Ramos (cell line): Measurements from ENCODE around the gene C19orf67.

ENCODE experiments used
- in situ Hi-C: fragments of 300-500 bp; cut with MboI; formaldehyde crosslinking; loops from one replicate; pipeline ENCODE4 v1.14.3; 2022; ENCODE audit warnings: low sequenced_read_pairs; ENCODE audit not compliant: unreplicated experiment

The C19orf67 gene

GRCh38 chr19:14111486-14111885, 25.9 kb upstream of the C19orf67 start:
- in situ Hi-C loops: no loop called here

DNA sequence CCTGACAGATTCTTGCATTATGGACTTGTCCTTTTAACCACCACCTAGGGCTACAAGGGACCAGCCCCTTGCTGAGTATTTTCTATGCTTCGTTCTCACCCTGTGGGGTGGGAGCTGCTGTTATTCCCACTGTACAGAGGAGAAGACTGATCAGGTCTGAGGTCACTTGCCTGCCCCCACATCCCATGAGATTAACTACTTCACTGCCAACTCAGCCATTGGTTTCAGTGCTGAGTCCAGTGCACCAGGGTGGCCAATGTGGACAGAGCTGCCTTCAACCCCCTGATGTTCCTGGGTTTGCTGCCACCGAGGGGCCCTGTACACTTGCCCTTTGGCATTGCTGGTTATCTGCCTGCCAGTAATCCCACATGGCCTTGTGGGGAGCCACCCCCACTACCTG, 25.1 kb upstream of the C19orf67 start:
- in situ Hi-C loops: no loop called here

- in situ Hi-C loops: no loop called here
Observed at GRCh38 chr19:14107581-14108461, 22.2 kb upstream of the C19orf67 start.

DNA sequence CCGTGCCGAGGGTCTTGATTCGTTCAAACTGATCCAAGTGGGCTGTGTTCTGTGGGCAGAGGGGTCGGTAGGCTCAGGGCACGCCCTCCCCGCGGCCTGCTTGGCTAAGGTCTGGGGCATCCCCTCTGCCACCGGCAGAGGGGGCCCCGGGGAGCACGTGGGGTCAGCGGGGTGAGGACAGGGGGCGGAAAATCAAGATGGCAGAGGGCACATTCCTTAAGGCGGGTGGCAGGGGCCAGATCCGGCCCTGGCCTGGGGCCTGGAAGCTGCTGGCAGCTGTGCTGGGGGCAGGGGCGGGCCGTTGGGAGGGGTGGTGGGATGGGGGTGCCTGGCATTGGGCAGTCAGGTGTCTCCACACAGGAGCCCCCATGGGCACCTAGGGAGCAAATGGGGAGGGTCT, 21.3 kb upstream of the C19orf67 start:
- in situ Hi-C loops: no loop called here

DNA sequence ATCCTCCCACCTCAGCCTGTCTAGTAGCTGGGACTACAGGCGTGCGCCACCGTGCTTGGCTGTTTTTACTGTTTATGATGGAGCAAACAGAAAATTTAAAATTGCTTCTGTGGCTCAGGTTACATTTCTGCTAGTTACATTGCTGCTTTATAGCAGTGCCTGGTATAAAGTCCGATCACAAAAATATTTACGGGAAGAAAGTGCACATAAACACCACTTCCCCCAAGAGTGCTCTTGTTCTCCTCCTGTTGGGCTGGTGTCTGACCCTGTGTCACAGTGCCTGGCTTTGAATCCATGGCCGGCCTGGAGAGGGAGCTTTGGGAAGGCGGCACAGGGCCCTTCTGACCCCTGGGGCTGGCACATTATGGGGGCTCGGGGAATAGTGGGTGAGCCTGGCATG, 20.1 kb upstream of the C19orf67 start:
- in situ Hi-C loops: no loop called here

GRCh38 chr19:14103310-14103709, 17.7 kb upstream of the C19orf67 start:
- in situ Hi-C loops: no loop called here

DNA sequence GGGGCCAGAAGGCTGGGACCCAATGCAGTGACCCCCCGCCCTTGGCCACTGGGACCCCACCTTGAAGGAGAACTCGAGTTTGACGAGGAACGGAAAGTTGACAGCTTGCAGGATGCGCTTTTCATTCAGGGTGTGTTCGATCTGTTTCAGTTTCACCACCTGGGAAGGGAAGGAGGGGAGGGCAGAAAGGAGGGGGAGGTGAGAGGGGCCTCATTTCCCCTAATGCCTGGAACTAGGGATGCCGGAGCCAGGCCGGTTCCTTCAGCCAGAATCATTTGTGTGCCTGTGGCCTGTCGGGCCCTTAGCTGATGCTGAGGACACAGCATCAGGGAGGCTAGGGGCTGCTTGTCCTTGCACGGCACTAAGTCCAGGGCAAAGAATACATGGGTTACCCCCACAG, 17.2 kb upstream of the C19orf67 start:
- in situ Hi-C loops: no loop called here

DNA sequence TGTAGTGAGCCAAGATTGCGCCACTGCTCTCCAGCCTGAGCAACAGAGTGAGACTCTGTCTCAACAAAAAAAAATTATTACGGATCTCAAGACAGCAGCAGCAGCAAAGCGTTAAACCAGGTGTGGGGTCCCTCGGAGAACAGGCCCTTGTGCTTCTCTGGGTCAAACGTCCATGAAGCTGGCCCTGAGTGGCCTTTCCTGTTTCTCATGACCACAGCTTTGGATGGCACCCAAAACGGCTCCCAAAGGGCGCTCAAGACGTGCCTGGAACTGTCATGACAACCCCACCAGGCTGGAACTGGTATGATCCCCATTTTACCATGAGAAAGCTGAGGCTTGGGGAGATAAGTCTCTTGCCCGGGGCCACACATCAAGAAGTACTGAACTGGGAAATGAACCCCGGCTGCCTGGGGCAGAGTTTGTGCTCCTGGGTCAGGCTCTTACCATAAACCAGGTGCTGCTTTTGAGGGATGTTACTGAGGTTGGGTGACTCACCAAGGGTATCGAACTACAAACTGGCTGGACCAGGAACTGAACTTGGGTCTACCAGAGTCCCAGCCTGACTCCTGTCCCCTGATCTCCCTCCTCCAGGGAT, 16.6 kb upstream of the C19orf67 start:
- in situ Hi-C loops: no loop called here

- in situ Hi-C loops: no loop called here
Observed at GRCh38 chr19:14101003-14101545, 15.5 kb upstream of the C19orf67 start.

- in situ Hi-C loops: no loop called here
Observed at GRCh38 chr19:14097532-14098151, 12.1 kb upstream of the C19orf67 start.

DNA sequence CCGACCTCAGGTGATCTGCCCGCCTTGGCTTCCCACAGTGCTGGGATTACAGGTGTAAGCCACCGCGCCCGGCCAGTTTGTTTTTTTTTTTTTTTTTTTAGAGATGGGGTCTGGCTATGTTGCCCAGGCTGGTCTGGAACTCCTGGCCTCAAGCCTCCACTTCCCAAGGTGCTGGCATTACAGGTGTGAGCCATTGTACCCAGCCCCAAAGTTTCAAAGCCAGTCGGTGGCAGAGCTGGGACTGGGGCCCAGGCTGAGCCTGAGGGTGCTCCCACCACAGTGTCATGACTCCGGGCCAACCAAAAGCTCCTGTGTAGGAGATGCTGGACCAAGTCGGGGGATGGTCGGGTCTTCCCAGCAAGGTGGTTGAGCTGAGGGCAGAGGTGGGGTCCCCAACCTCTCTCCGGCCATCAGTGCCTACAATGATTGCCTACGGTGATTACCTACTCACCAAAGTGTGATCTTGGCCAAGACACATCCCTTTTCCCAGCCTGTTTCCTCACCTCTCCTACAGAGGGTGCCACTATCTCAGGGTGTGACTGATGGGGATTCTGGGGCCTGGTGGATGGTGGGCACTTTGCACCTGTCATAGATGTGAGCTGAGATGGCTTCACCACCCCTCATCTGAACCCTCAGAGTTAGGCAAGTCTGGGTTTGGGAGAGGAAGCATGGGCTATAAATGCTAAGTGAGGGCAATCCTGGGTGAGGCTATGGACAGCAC, 10.8 kb upstream of the C19orf67 start:
- in situ Hi-C loops: no loop called here

DNA sequence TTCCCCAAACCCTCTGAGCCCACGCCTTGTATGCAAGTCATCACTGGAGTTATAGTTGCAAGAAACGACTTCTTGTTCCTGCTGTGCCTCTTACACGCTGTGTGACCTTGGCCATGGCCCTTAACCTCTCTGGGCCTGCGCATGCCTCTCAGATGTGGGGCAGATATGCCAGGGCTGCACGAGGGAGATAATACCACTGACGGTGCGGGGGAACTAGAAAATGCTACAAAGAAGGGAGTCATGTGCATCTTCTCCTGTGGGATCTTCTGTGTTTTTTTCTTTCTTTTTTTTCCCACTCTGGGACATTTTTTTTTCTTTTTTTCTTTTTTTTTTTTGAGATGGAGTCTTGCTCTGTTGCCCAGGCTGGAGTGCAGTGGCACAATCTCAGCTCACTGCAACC, 9.3 kb upstream of the C19orf67 start:
- in situ Hi-C loops: no loop called here

GRCh38 chr19:14093117-14093823, 7.7 kb upstream of the C19orf67 start:
- in situ Hi-C loops: no loop called here

- in situ Hi-C loops: no loop called here
Observed at GRCh38 chr19:14091813-14092462, 6.4 kb upstream of the C19orf67 start.

DNA sequence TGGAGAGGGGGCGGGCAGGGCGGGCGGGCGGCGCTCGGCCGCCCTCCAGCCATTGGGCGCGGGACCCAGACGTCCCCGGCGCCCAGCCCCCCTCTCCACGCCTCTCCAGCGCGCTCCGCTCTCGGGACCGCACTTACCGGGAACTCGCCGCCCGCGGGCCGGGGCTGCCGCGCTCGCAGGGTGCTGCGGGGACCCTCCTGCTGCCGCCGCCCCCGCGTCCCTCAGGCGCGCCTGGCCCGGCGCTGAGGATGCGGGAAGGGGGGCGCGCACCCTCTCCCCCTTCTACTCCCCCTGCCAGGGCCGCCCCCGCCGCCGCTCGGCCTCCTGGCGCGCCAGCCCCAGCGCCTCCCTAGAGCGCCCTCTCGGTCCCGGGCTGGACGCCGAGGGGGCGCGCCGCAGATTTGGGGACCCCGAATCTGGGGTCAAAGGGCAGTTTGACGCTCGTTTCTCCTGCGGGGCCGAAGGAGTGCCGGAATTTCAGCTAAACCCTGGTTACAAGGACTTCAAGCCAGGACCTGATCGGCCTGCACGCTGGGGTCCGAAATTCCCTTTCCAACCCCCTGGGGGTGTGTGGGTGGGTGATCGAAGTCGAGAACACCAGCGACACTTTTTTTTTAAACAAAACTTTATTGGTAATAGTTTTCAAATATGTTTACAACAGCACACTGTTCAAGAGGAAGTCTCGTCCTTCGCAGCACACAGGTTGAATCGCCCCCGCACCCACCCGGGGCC, 5.7 kb upstream of the C19orf67 start:
- in situ Hi-C loops: no loop called here

GRCh38 chr19:14090509-14091080, 5.0 kb upstream of the C19orf67 start, which contains the start of gene SAMD1:
SAMD1 (minus strand) TSS chr19:14090751.
- in situ Hi-C loops: no loop called here

GRCh38 chr19:14089662-14090508, 4.3 kb upstream of the C19orf67 start:
- in situ Hi-C loops: no loop called here

DNA sequence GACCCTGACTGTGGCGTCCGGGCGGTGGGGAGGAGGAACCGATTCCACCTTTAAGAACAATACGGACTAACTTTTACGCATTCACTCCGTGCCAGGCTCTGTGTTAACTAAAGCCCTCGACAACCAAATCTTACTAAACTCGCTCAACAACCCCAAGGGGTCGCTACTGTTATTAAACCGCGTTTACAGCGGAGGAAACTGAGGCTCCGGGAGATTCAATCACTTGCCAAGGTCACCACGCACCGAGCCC, 3.8 kb upstream of the C19orf67 start:
- in situ Hi-C loops: no loop called here
